ENCODE data around the gene NR2C2. TPM values are rescaled to one million over a fixed set of nuclear protein-coding genes. Genes with fewer than 3 reads are reported as not detected.

The NR2C2 gene
- total RNA-seq, 1 donor from 2014 or later = 74.1 TPM

- H3K4me1 Mint-ChIP-seq = peaks cover 6% of the 10 kb centered on the region
- no peak overlapping the region for H3K4me3 Mint-ChIP-seq
- peaks cover 2% of the 10 kb centered on the region for H3K9me3 Mint-ChIP-seq
- H3K27ac Mint-ChIP-seq = no peak overlapping the region
- H3K36me3 Mint-ChIP-seq = no peaks in the 10 kb centered on the region
- TF ChIP-seq CTCF (IDR thresholded peaks at IDR 0.05; ENCODE audit: unreplicated experiment) = peak; percentile 85
- H3K27me3 Mint-ChIP-seq (ENCODE audit: low read depth) = no peaks in the 10 kb centered on the region
- DNase-seq (ENCODE audit: low spot score in 2 of 2, unreplicated experiment in 2 of 2) = no peak
These were observed 21.4 kb upstream of the NR2C2 start for GRCh38 chr3:14925729-14926591.

- DNase-seq (ENCODE audit: low spot score in 2 of 2, unreplicated experiment in 2 of 2) = no peak
- Mint-ChIP-seq H3K27ac (no peak overlapping the region), H3K4me1 (peaks cover 6% of the 10 kb centered on the region), H3K36me3 (no peaks in the 10 kb centered on the region), H3K27me3 (ENCODE audit: low read depth) (no peaks in the 10 kb centered on the region), H3K9me3 (peaks cover 3% of the 10 kb centered on the region), H3K4me3 (no peak overlapping the region)
- no peak for TF ChIP-seq CTCF (IDR thresholded peaks at IDR 0.05; ENCODE audit: unreplicated experiment)
These were observed 20.8 kb upstream of the NR2C2 start for GRCh38 chr3:14926592-14926991.

GRCh38 chr3:14927308-14927707 lies 20.1 kb upstream of the NR2C2 start:
- Mint-ChIP-seq H3K4me3 (no peak overlapping the region), H3K27me3 (ENCODE audit: low read depth) (no peaks in the 10 kb centered on the region), H3K4me1 (peaks cover 6% of the 10 kb centered on the region)

GRCh38 chr3:14929310-14930074 lies 17.9 kb upstream of the NR2C2 start:
- H3K9me3 Mint-ChIP-seq = peaks cover 3% of the 10 kb centered on the region
- H3K4me3 Mint-ChIP-seq = no peak overlapping the region
- peaks cover 23% of the 10 kb centered on the region for H3K4me1 Mint-ChIP-seq
- no peaks in the 10 kb centered on the region for H3K36me3 Mint-ChIP-seq
- H3K27ac Mint-ChIP-seq = no peak overlapping the region
- no peaks in the 10 kb centered on the region for H3K27me3 Mint-ChIP-seq (ENCODE audit: low read depth)
- no peak for DNase-seq (ENCODE audit: low spot score in 2 of 2, unreplicated experiment in 2 of 2)
- TF ChIP-seq CTCF (IDR thresholded peaks at IDR 0.05; ENCODE audit: unreplicated experiment) = no peak

More at GRCh38 chr3:14927308-14927707, 20.1 kb upstream of the NR2C2 start:
- Mint-ChIP-seq H3K9me3 (peaks cover 3% of the 10 kb centered on the region), H3K36me3 (no peaks in the 10 kb centered on the region), H3K27ac (no peak overlapping the region)
- no peak for DNase-seq (ENCODE audit: low spot score in 2 of 2, unreplicated experiment in 2 of 2)
- no peak for TF ChIP-seq CTCF (IDR thresholded peaks at IDR 0.05; ENCODE audit: unreplicated experiment)

GRCh38 chr3:14933820-14934425 lies 13.5 kb upstream of the NR2C2 start:
- H3K4me1 Mint-ChIP-seq = peaks cover 22% of the 10 kb centered on the region
- H3K36me3 Mint-ChIP-seq = no peaks in the 10 kb centered on the region
- H3K27ac Mint-ChIP-seq = peak overlapping the region; percentile 73
- peak in 1 of 2 experiments; percentile 34 for DNase-seq (ENCODE audit: low spot score in 2 of 2, unreplicated experiment in 2 of 2)
- H3K4me3 Mint-ChIP-seq = no peak overlapping the region
- peaks cover 3% of the 10 kb centered on the region for H3K9me3 Mint-ChIP-seq
- TF ChIP-seq CTCF (IDR thresholded peaks at IDR 0.05; ENCODE audit: unreplicated experiment) = no peak
- no peaks in the 10 kb centered on the region for H3K27me3 Mint-ChIP-seq (ENCODE audit: low read depth)
